PC-3 (cell line): ENCODE measurements around the gene SMARCD3.

Experiments
- CTCF ChIP-seq: fragments of 300-600 bp; sonication (generic); conservative IDR thresholded peaks from 2 replicates; pipeline ENCODE4 v1.5.1; 2017; ENCODE audit warnings: antibody characterized with exemption, low read depth, mild to moderate bottlenecking, low read length
- EZH2 ChIP-seq: fragments of 300-600 bp; sonication (generic); IDR thresholded peaks from one replicate; pipeline ENCODE4 v1.6.1; 2017; ENCODE audit warnings: antibody characterized with exemption, mild to moderate bottlenecking, low read length; ENCODE audit not compliant: unreplicated experiment

- TF ChIP-seq EZH2, result no peak
- no peak for TF ChIP-seq CTCF
Observed at GRCh38 chr7:151261529-151261928, 13.0 kb upstream of the SMARCD3 start.
